ENCODE measurements around the gene SCN9A. TPM values are rescaled to one million over a fixed set of nuclear protein-coding genes. Genes with fewer than 3 reads are reported as not detected.

The SCN9A gene
- total and polyA plus RNA-seq, 2 of the 4 experiments (the other 2 are of a cell fraction) = 40.1 to 135 TPM

- H2BK15ac ChIP-seq (ENCODE audit: low read depth, low read length) = peak overlapping the region; percentile 32; the same call in 1 of the 3 replicates
- TF ChIP-seq, protein P1, sequence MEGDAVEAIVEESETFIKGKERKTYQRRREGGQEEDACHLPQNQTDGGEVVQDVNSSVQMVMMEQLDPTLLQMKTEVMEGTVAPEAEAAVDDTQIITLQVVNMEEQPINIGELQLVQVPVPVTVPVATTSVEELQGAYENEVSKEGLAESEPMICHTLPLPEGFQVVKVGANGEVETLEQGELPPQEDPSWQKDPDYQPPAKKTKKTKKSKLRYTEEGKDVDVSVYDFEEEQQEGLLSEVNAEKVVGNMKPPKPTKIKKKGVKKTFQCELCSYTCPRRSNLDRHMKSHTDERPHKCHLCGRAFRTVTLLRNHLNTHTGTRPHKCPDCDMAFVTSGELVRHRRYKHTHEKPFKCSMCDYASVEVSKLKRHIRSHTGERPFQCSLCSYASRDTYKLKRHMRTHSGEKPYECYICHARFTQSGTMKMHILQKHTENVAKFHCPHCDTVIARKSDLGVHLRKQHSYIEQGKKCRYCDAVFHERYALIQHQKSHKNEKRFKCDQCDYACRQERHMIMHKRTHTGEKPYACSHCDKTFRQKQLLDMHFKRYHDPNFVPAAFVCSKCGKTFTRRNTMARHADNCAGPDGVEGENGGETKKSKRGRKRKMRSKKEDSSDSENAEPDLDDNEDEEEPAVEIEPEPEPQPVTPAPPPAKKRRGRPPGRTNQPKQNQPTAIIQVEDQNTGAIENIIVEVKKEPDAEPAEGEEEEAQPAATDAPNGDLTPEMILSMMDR (conservative IDR thresholded peaks at IDR 0.05; ENCODE audit: low read depth, low read length) = no peak
- TF ChIP-seq, protein P2, sequence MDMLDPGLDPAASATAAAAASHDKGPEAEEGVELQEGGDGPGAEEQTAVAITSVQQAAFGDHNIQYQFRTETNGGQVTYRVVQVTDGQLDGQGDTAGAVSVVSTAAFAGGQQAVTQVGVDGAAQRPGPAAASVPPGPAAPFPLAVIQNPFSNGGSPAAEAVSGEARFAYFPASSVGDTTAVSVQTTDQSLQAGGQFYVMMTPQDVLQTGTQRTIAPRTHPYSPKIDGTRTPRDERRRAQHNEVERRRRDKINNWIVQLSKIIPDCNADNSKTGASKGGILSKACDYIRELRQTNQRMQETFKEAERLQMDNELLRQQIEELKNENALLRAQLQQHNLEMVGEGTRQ (IDR thresholded peaks at IDR 0.05; ENCODE audit: low read depth, low read length) = no peak
- TF ChIP-seq BHLHE40 (IDR thresholded peaks at IDR 0.05; ENCODE audit: low read depth, low read length) (no peak), POLR2A (IDR thresholded peaks at IDR 0.05; ENCODE audit: low read depth, low read length) (no peak)
- H3K9me3 ChIP-seq (ENCODE audit: control insufficient read depth, insufficient read depth, low read length) = no peaks in the 10 kb centered on the region
- no peak overlapping the region for H3K4me2 ChIP-seq (ENCODE audit: low read depth, low read length)
- peak overlapping the region; percentile 80 for H3K23ac ChIP-seq (ENCODE audit: low read depth, low read length)
- no peaks in the 10 kb centered on the region for H4K20me1 ChIP-seq (ENCODE audit: insufficient read depth, low read length)
- H3K4ac ChIP-seq (ENCODE audit: low read depth, low read length) = peak overlapping the region; percentile 64
- H3K27me3 ChIP-seq (ENCODE audit: control insufficient read depth, insufficient read depth, low read length) = no peaks in the 10 kb centered on the region
- peak overlapping the region; percentile 43; the same call in 1 of the 2 replicates for H2AK5ac ChIP-seq (ENCODE audit: low read depth, low read length)
- H3K4me3 ChIP-seq (ENCODE audit: insufficient read depth, low read depth, low read length) = no peak overlapping the region
- H4K5ac ChIP-seq (ENCODE audit: low read depth, low read length) = no peak overlapping the region
- H4K91ac ChIP-seq (ENCODE audit: insufficient read depth, low read depth, low read length) = no peak overlapping the region
- DNase-seq = no peak
- no peak overlapping the region for H3K56ac ChIP-seq (ENCODE audit: extremely low read depth, insufficient read depth, low read length)
- H2AK9ac ChIP-seq (replicated peaks; ENCODE audit: low read depth, low read length, poor library complexity) = no peak overlapping the region
- no TSS peak for BruUV-seq (replicated peaks)
- H3K14ac ChIP-seq (replicated peaks; ENCODE audit: low read depth, low read length) = peak overlapping the region; percentile 55; the same call in 1 of the 2 replicates
- no peaks in the 10 kb centered on the region for H3K36me3 ChIP-seq (ENCODE audit: control insufficient read depth, insufficient read depth, low read length)
- H3K4me1 ChIP-seq (ENCODE audit: control insufficient read depth, insufficient read depth, low read length) = no peaks in the 10 kb centered on the region; the same call in 1 of the 2 replicates
- H2AFZ ChIP-seq (replicated peaks; ENCODE audit: low read length, poor library complexity) = no peak overlapping the region
- peak overlapping the region; percentile 10 for H2BK5ac ChIP-seq (ENCODE audit: low read depth, low read length, poor library complexity, severe bottlenecking)
- ChIA-PET POLR2A (ENCODE audit: unreplicated experiment) (no interaction called here), CTCF (interaction anchor here (0.6 to 1.7 kb wide), 2 partner anchors 17 to 133 kb away, joined by 3 to 6 read pairs; no protein-coding TSS in a partner anchor)
- H2BK20ac ChIP-seq (ENCODE audit: low read depth, low read length) = peak overlapping the region; percentile 54; the same call in 1 of the 2 replicates
- dilution Hi-C loops (cut with HindIII; ENCODE audit: low sequenced_read_pairs, unreplicated experiment) = no loop called here
- no peak overlapping the region for H3K27ac ChIP-seq (ENCODE audit: insufficient read depth, low read length)
- intact Hi-C loops (cut with micrococcal nuclease) = no loop called here
- no peak overlapping the region for H3K9ac ChIP-seq (ENCODE audit: low read depth, low read length)
- H2BK120ac ChIP-seq (ENCODE audit: low read depth, low read length) = peak overlapping the region; percentile 77; the same call in 1 of the 2 replicates
- H3K79me1 ChIP-seq (ENCODE audit: low read depth in 1 of 2, low read length in 2 of 2) = peaks cover 9 to 32% of the 10 kb centered on the region in 2 experiments; a peak in 3 of 4 replicates
- ATAC-seq (ENCODE audit: low read depth) = no peak
- in situ Hi-C loops (cut with MboI; ENCODE audit: low sequenced_read_pairs) = no loop called here
- H3K18ac ChIP-seq (ENCODE audit: low read depth, low read length) = no peak overlapping the region
- peaks cover 2% of the 10 kb centered on the region; the same call in 1 of the 2 replicates for H3K9me1 ChIP-seq (ENCODE audit: insufficient read depth, low read length)
- no CpG with 5 or more reads among the region's 2 CpGs for WGBS, 2 experiments (ENCODE audit: extremely low coverage in 2 of 2, insufficient read length in 1 of 2)
- peak overlapping the region in 1 of 2 experiments; percentile 72; a peak in 2 of 4 replicates for H4K8ac ChIP-seq (ENCODE audit: low read depth in 2 of 2, low read length in 2 of 2)
These were observed 32.3 kb downstream of the SCN9A start for GRCh38 chr2:166343467-166343866.
